A673 (cell line): Measurements from ENCODE around the gene BDKRB1. TPM values are rescaled to one million over a fixed set of nuclear protein-coding genes. Genes with fewer than 3 reads are reported as not detected.

ENCODE experiments used
- Bru-seq: library from RNA; stranded (reverse); fragments of 400-500 nt; gene quantifications from one replicate; lab custom pipeline; 2021; lab: Mats Ljungman, UMichigan
- BruChase-seq, 2 experiments: library from RNA; stranded (reverse); fragments of 400-500 nt; gene quantifications; one replicate each; lab custom pipeline; 2021; lab: Mats Ljungman, UMichigan
- BruUV-seq: library from RNA; stranded (reverse); fragments of 400-500 nt; replicated peaks from 2 replicates; lab custom pipeline; 2021; lab: Mats Ljungman, UMichigan
- CTCF ChIA-PET: fragments of 300-600 bp; sonication (Branson Sonifier 250); formaldehyde crosslinking; loops from one replicate; lab custom pipeline; 2022; ENCODE audit warnings: antibody characterized with exemption; lab: Charles Lee
- POLR2A ChIA-PET: fragments of 300-600 bp; sonication (Branson Sonifier 250); formaldehyde crosslinking; loops from one replicate; lab custom pipeline; 2022; ENCODE audit warnings: antibody characterized with exemption; ENCODE audit not compliant: low non-redundant PET; lab: Charles Lee
- DNase-seq: peaks from one replicate; pipeline ENCODE4 v3.0.0-alpha.2; 2015; ENCODE audit warnings: low spot score
- H3K27ac ChIP-seq: fragments of 200-600 bp; sonication (generic); 2 replicates; pipeline ENCODE4 v1.5.1; 2016; ENCODE audit warnings: mixed run types, low read depth, mild to moderate bottlenecking, mixed read lengths, antibody characterized with exemption, low read length; ENCODE audit not compliant: poor library complexity, severe bottlenecking
- H3K27me3 ChIP-seq: fragments of 200-600 bp; sonication (generic); replicated peaks from 2 replicates; pipeline ENCODE4 v1.6.1; 2017; ENCODE audit warnings: mixed run types, low read depth, mild to moderate bottlenecking, mixed read lengths, antibody characterized with exemption, low read length; ENCODE audit not compliant: insufficient read depth, poor library complexity
- H3K36me3 ChIP-seq: fragments of 200-600 bp; sonication (generic); 2 replicates; pipeline ENCODE4 v1.6.1; 2016; ENCODE audit warnings: mixed run types, mild to moderate bottlenecking, mixed read lengths, antibody characterized with exemption, low read length; ENCODE audit not compliant: insufficient read depth, poor library complexity, severe bottlenecking
- H3K4me1 ChIP-seq: fragments of 200-600 bp; sonication (generic); 2 replicates; pipeline ENCODE4 v1.6.1; 2017; ENCODE audit warnings: mixed run types, mild to moderate bottlenecking, mixed read lengths, antibody characterized with exemption, low read length; ENCODE audit not compliant: insufficient read depth, poor library complexity, severe bottlenecking
- H3K4me3 ChIP-seq: fragments of 200-600 bp; sonication (generic); 2 replicates; pipeline ENCODE4 v1.5.1; 2016; ENCODE audit warnings: low read depth, mixed run types, mild to moderate bottlenecking, mixed read lengths, low read length; ENCODE audit not compliant: poor library complexity, severe bottlenecking
- H3K9me3 ChIP-seq: fragments of 200-600 bp; sonication (generic); 2 replicates; pipeline ENCODE4 v1.6.1; 2016; ENCODE audit warnings: mixed run types, low read depth, mild to moderate bottlenecking, mixed read lengths, antibody characterized with exemption, low read length; ENCODE audit not compliant: poor library complexity, severe bottlenecking
- EZH2 ChIP-seq: fragments of 200-600 bp; sonication (generic); IDR thresholded peaks from 2 replicates; pipeline ENCODE4 v1.6.1; 2017; ENCODE audit warnings: borderline replicate concordance, low read depth, mild to moderate bottlenecking, mixed read lengths, antibody characterized with exemption, low read length; ENCODE audit not compliant: poor library complexity, severe bottlenecking
- intact Hi-C: fragments of 100-400 bp; cut with micrococcal nuclease; formaldehyde crosslinking; loops from one replicate; pipeline ENCODE4 v1.10.0; 2022; ENCODE audit not compliant: unreplicated experiment
- long read RNA-seq: library from polyadenylated mRNA; stranded (forward); transcript quantifications from one replicate; pipeline ENCODE4 v2.0.0, GENCODE V29; 2022
- total RNA-seq: library from RNA; stranded (reverse); gene quantifications from 2 replicates; pipeline ENCODE4 v1.2.3, GENCODE V29; 2021
- TF ChIP-seq, protein P1 (sequence below): fragments of 300-800, 200-600 bp; sonication (generic); conservative IDR thresholded peaks from 2 replicates; pipeline ENCODE4 v1.5.1; 2017; ENCODE audit warnings: low read depth, mild to moderate bottlenecking, antibody characterized with exemption, low read length, moderate library complexity, mixed read lengths

The BDKRB1 gene
- total RNA-seq (not detected in 2 replicates), Bru-seq, nascent RNA (not detected), BruChase-seq, experiment 1, labeled RNA remaining after a 2-hour chase (percentile 11 among the genes with signal in this experiment), BruChase-seq, experiment 2, labeled RNA remaining after a 6-hour chase (percentile 10 among the genes with signal in this experiment)
- long read RNA-seq = 0 reads

DNA sequence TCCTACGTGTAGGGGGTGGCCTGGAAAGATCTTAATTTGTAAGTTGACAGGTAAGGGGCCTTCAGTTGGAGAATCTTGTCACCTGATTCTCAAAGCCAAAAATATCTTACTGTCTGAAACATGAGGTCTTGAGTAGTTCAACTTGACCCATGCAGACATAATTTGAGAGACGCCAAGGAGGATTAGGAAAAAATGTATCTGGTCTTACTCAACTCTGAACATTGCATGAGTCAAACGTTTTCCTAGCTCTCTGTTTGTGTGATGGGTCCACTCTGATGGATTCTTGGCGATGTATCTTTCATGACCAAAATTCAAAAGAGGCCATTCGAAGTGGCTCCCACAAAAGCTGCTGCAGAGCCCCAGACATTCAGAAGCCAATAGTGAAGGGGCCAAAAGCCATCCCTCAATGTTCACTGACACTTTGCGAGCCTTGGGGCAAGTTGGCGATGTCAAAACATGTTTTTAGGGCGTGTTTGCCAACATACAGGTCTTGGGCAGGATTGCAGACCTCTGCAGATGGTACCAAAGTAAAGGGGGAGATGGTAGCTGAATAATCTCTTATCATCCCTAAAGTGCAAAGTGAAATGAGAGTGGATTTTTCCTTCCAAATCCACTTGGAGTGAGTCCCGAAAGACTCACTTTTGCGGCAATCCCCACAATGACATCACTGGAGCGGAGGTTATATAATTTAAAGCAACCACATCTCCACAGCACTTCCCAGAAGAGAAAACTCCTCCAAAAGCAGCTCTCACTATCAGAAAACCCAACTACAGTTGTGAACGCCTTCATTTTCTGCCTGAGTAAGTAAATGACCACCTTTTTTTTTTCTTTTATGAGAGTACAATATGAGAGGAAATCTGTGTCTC, at the start of gene BDKRB1:
BDKRB1 (plus strand) TSS at position 710 of the 866 bp plus-strand sequence. CDS start 7,473 bp downstream, outside the sequence.
- Histone ChIP-seq H3K9me3 (no peaks in the 10 kb centered on the region), H3K4me1 (no peaks in the 10 kb centered on the region), H3K4me3 (no peak within 1 kb of the TSS), H3K27me3 (peaks cover 8% of the 10 kb centered on the region), H3K27ac (no peak within 1 kb of the TSS), H3K36me3 (no peaks in the 10 kb centered on the region)
- no TSS peak for BruUV-seq
- TF ChIP-seq EZH2 = no peak
- TF ChIP-seq, protein P1, sequence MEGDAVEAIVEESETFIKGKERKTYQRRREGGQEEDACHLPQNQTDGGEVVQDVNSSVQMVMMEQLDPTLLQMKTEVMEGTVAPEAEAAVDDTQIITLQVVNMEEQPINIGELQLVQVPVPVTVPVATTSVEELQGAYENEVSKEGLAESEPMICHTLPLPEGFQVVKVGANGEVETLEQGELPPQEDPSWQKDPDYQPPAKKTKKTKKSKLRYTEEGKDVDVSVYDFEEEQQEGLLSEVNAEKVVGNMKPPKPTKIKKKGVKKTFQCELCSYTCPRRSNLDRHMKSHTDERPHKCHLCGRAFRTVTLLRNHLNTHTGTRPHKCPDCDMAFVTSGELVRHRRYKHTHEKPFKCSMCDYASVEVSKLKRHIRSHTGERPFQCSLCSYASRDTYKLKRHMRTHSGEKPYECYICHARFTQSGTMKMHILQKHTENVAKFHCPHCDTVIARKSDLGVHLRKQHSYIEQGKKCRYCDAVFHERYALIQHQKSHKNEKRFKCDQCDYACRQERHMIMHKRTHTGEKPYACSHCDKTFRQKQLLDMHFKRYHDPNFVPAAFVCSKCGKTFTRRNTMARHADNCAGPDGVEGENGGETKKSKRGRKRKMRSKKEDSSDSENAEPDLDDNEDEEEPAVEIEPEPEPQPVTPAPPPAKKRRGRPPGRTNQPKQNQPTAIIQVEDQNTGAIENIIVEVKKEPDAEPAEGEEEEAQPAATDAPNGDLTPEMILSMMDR = no peak
- POLR2A ChIA-PET = no interaction called here
- CTCF ChIA-PET = no interaction called here
- intact Hi-C loops = no loop called here
- DNase-seq = no peak

- no peaks in the 10 kb centered on the region for H3K36me3 ChIP-seq
- peaks cover 10% of the 10 kb centered on the region for H3K4me1 ChIP-seq
- ChIA-PET CTCF (interaction anchor here (0.6 kb wide), 1 partner anchor 535 kb away, joined by 12 read pairs; no protein-coding TSS in a partner anchor), POLR2A (no interaction called here)
- no peak for TF ChIP-seq EZH2
- TF ChIP-seq, protein P1 = no peak
- intact Hi-C loops = no loop called here
- H3K27ac ChIP-seq = no peak overlapping the region
- no peaks in the 10 kb centered on the region for H3K27me3 ChIP-seq
- peak; percentile 16 for DNase-seq
- BruUV-seq = no TSS peak
- no peaks in the 10 kb centered on the region for H3K9me3 ChIP-seq
- no peak overlapping the region for H3K4me3 ChIP-seq
These were observed 49.5 kb upstream of the BDKRB1 start for GRCh38 chr14:96206461-96206860.

- ChIA-PET CTCF (no interaction called here), POLR2A (interaction anchor here (0.5 kb wide), 1 partner anchor 1136 kb away, joined by 3 read pairs; no protein-coding TSS in a partner anchor)
- H3K4me3 ChIP-seq = no peak overlapping the region
- peaks cover 3% of the 10 kb centered on the region for H3K9me3 ChIP-seq
- BruUV-seq = no TSS peak
- no peak for DNase-seq
- H3K4me1 ChIP-seq = peaks cover 10% of the 10 kb centered on the region
- intact Hi-C loops = no loop called here
- no peak overlapping the region for H3K27ac ChIP-seq
- no peaks in the 10 kb centered on the region for H3K36me3 ChIP-seq
- TF ChIP-seq EZH2 = no peak
- TF ChIP-seq, protein P1 = no peak
- no peaks in the 10 kb centered on the region for H3K27me3 ChIP-seq
These were observed 48.3 kb upstream of the BDKRB1 start for GRCh38 chr14:96207686-96208085.
